GM19239 (cell line): ENCODE data around the gene RPL10A.
A peak's percentile ranks its signal among the peaks of the same experiment; 100 is the strongest.

Experiments used
- DNase-seq: peaks from one replicate; pipeline ENCODE4 v3.0.0; 2011; ENCODE audit warnings: low spot score; ENCODE audit not compliant: insufficient read length
- FAIRE-seq: peaks from 2 replicates; lab custom pipeline; 2011; peaks lifted over from hg19 to GRCh38; lab: Jason Lieb, UNC

RPL10A gene

GRCh38 chr6:35445691-35446090, 22.5 kb upstream of the RPL10A start:
- FAIRE-seq (no peak), DNase-seq (no peak)

GRCh38 chr6:35448191-35448590, 20.0 kb upstream of the RPL10A start:
- FAIRE-seq (no peak), DNase-seq (no peak)

GRCh38 chr6:35449287-35449881, 18.8 kb upstream of the RPL10A start:
- peak; percentile 76 for FAIRE-seq
- peak; percentile 75 for DNase-seq

- no peak for FAIRE-seq
- no peak for DNase-seq
Measured at GRCh38 chr6:35451354-35452182, 16.6 kb upstream of the RPL10A start.

- DNase-seq: peak; percentile 90
- peak; percentile 71 for FAIRE-seq
Measured at GRCh38 chr6:35452183-35453090, 15.8 kb upstream of the RPL10A start, which contains the start of gene FANCE. Gene FANCE, plus strand, starts transcription at chr6:35452338. Its CDS starts 208 bp downstream, at chr6:35452546.

GRCh38 chr6:35453236-35453635, 15.0 kb upstream of the RPL10A start:
- DNase-seq (no peak), FAIRE-seq (no peak)

GRCh38 chr6:35454391-35455110, 13.7 kb upstream of the RPL10A start:
- FAIRE-seq (no peak), DNase-seq (no peak)

GRCh38 chr6:35457907-35458306, 10.3 kb upstream of the RPL10A start:
- no peak for FAIRE-seq
- DNase-seq: no peak

- DNase-seq (no peak), FAIRE-seq (no peak)
Measured at GRCh38 chr6:35461270-35461669, 6.9 kb upstream of the RPL10A start.

GRCh38 chr6:35463292-35463691, 4.9 kb upstream of the RPL10A start:
- DNase-seq (no peak), FAIRE-seq (no peak)

GRCh38 chr6:35465646-35466045, 2.6 kb upstream of the RPL10A start:
- no peak for DNase-seq
- no peak for FAIRE-seq

- FAIRE-seq: no peak
- DNase-seq: no peak
Measured at GRCh38 chr6:35468980-35469750, 964 bp downstream of the RPL10A start.

GRCh38 chr6:35469751-35470662, 1.8 kb downstream of the RPL10A start:
- DNase-seq: no peak
- FAIRE-seq: no peak

GRCh38 chr6:35470663-35471120, 2.5 kb downstream of the RPL10A start:
- no peak for FAIRE-seq
- DNase-seq: no peak

GRCh38 chr6:35471836-35472345, 3.7 kb downstream of the RPL10A start:
- FAIRE-seq (no peak), DNase-seq (no peak)

GRCh38 chr6:35473075-35473849, 5.1 kb downstream of the RPL10A start:
- FAIRE-seq: no peak
- no peak for DNase-seq

- DNase-seq: no peak
Measured at GRCh38 chr6:35473850-35474130, 5.6 kb downstream of the RPL10A start.

More at GRCh38 chr6:35473850-35474130, 5.6 kb downstream of the RPL10A start:
- no peak for FAIRE-seq
